Progenitor cell of endocrine pancreas (in vitro differentiated cells): ENCODE data around the gene FBLN1. TPM values are rescaled to one million over a fixed set of nuclear protein-coding genes. Genes with fewer than 3 reads are reported as not detected.

Experiments used
- DNase-seq: peaks from one replicate; pipeline ENCODE4 v3.0.0; 2021; ENCODE audit warnings: low spot score; ENCODE audit not compliant: unreplicated experiment
- H3K27ac Mint-ChIP-seq: 2 replicates; pipeline ENCODE4 v1.8.0; 2021; ENCODE audit warnings: mild to moderate bottlenecking, moderate library complexity, mixed read lengths
- H3K27me3 Mint-ChIP-seq: 2 replicates; pipeline ENCODE4 v1.8.0; 2021; ENCODE audit warnings: mixed read lengths
- H3K36me3 Mint-ChIP-seq: 2 replicates; pipeline ENCODE4 v1.8.0; 2022; ENCODE audit warnings: mixed read lengths; ENCODE audit not compliant: insufficient read depth
- H3K4me1 Mint-ChIP-seq: 2 replicates; pipeline ENCODE4 v1.8.0; 2021; ENCODE audit warnings: low read depth, mixed read lengths
- H3K4me3 Mint-ChIP-seq: 2 replicates; pipeline ENCODE4 v1.8.0; 2021; ENCODE audit warnings: low read depth, mild to moderate bottlenecking, moderate library complexity, mixed read lengths
- H3K9me3 Mint-ChIP-seq: 2 replicates; pipeline ENCODE4 v1.8.0; 2021; ENCODE audit warnings: low read depth, mixed read lengths
- CTCF ChIP-seq: fragments of 200-600 bp; sonication (generic); IDR thresholded peaks from one replicate; pipeline ENCODE4 v1.5.0; 2021; ENCODE audit warnings: antibody characterized with exemption, mild to moderate bottlenecking; ENCODE audit not compliant: unreplicated experiment
- total RNA-seq: library from RNA; stranded (reverse); gene quantifications from 2 replicates; pipeline ENCODE4 v1.2.1, GENCODE V29; 2021

FBLN1 gene
- total RNA-seq, 1 donor from 2014 or later: 258 TPM

GRCh38 chr22:45528046-45528445 is 25.4 kb downstream of the FBLN1 start:
- no peaks in the 10 kb centered on the region for H3K9me3 Mint-ChIP-seq
- no peak for DNase-seq
- H3K4me3 Mint-ChIP-seq: no peak overlapping the region
- TF ChIP-seq CTCF: no peak
- H3K4me1 Mint-ChIP-seq: no peaks in the 10 kb centered on the region
- H3K27ac Mint-ChIP-seq: no peak overlapping the region
- H3K36me3 Mint-ChIP-seq: peaks cover 10% of the 10 kb centered on the region
- H3K27me3 Mint-ChIP-seq: no peaks in the 10 kb centered on the region

GRCh38 chr22:45529105-45529504 is 26.4 kb downstream of the FBLN1 start:
- H3K27me3 Mint-ChIP-seq: no peaks in the 10 kb centered on the region
- peaks cover 12% of the 10 kb centered on the region for H3K36me3 Mint-ChIP-seq
- no peak for TF ChIP-seq CTCF
- H3K27ac Mint-ChIP-seq: no peak overlapping the region
- no peaks in the 10 kb centered on the region for H3K9me3 Mint-ChIP-seq
- no peak for DNase-seq
- H3K4me1 Mint-ChIP-seq: no peaks in the 10 kb centered on the region
- no peak overlapping the region for H3K4me3 Mint-ChIP-seq

GRCh38 chr22:45529971-45530575 is 27.4 kb downstream of the FBLN1 start:
- Mint-ChIP-seq H3K36me3 (peaks cover 14% of the 10 kb centered on the region), H3K4me3 (no peak overlapping the region)
- TF ChIP-seq CTCF: no peak

GRCh38 chr22:45531441-45532234 is 29.0 kb downstream of the FBLN1 start:
- Mint-ChIP-seq H3K9me3 (no peaks in the 10 kb centered on the region), H3K27me3 (no peaks in the 10 kb centered on the region), H3K27ac (no peak overlapping the region), H3K4me1 (no peaks in the 10 kb centered on the region), H3K36me3 (peaks cover 17% of the 10 kb centered on the region), H3K4me3 (no peak overlapping the region)
- no peak for DNase-seq
- TF ChIP-seq CTCF: no peak

More at GRCh38 chr22:45529971-45530575, 27.4 kb downstream of the FBLN1 start:
- H3K27ac Mint-ChIP-seq: peak overlapping the region; percentile 40
- no peaks in the 10 kb centered on the region for H3K9me3 Mint-ChIP-seq
- DNase-seq: no peak
- no peaks in the 10 kb centered on the region for H3K27me3 Mint-ChIP-seq
- no peaks in the 10 kb centered on the region for H3K4me1 Mint-ChIP-seq

- no peak for TF ChIP-seq CTCF
- no peak for DNase-seq
- Mint-ChIP-seq H3K27me3 (no peaks in the 10 kb centered on the region), H3K27ac (no peak overlapping the region), H3K9me3 (no peaks in the 10 kb centered on the region), H3K36me3 (peaks cover 16% of the 10 kb centered on the region), H3K4me1 (no peaks in the 10 kb centered on the region), H3K4me3 (no peak overlapping the region)
These were observed 29.6 kb downstream of the FBLN1 start for GRCh38 chr22:45532235-45532631.
